IPS-15b (cell line): Measurements from ENCODE around the gene NAMPT.
"Not testable (repeated sequence)": the region's sequence is repeated elsewhere in the genome, so short reads cannot be mapped to it uniquely, and the experiment has no call there.

ENCODE experiments used
- H3K27me3 ChIP-seq: one replicate; pipeline ENCODE4 v1.6.1; 2013; ENCODE audit warnings: low read length; ENCODE audit not compliant: control insufficient read depth, insufficient read depth
- H3K36me3 ChIP-seq: one replicate; pipeline ENCODE4 v1.6.1; 2013; ENCODE audit warnings: low read length; ENCODE audit not compliant: control insufficient read depth, insufficient read depth
- H3K4me1 ChIP-seq: one replicate; pipeline ENCODE4 v1.6.1; 2013; ENCODE audit warnings: mild to moderate bottlenecking, low read length; ENCODE audit not compliant: control insufficient read depth, insufficient read depth
- H3K4me3 ChIP-seq: one replicate; pipeline ENCODE4 v1.5.1; 2013; ENCODE audit warnings: low read depth, low read length
- H3K9ac ChIP-seq: one replicate; pipeline ENCODE4 v1.6.1; 2013; ENCODE audit warnings: low read depth, mild to moderate bottlenecking, low read length
- H3K9me3 ChIP-seq: one replicate; pipeline ENCODE4 v1.6.1; 2013; ENCODE audit warnings: mild to moderate bottlenecking, low read length; ENCODE audit not compliant: control insufficient read depth, insufficient read depth

Gene NAMPT

DNA sequence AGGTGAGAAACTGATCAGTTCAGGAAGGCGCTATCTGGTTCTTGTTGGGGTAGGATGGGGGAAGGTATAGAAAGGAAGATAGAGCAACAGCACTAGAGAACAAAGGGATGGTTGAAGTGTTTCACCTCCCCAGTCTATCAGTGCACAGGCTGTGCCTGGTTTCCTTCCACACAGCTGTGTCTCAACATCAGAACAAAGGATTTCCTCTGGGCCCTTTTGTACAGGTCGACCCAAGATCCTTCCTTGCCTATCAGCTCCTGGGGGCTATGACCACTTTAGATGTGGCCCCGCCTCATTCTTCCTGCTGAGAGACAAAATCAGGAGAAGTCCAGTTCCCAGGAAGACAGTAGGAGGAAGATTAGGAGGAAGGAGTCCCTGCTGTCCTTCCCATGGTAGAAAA is 65.6 kb downstream of the NAMPT start:
- Histone ChIP-seq H3K36me3 (no peaks in the 10 kb centered on the region), H3K9ac (no peak overlapping the region), H3K4me1 (peaks cover 5% of the 10 kb centered on the region), H3K9me3 (no peaks in the 10 kb centered on the region), H3K4me3 (no peak overlapping the region), H3K27me3 (no peaks in the 10 kb centered on the region)

DNA sequence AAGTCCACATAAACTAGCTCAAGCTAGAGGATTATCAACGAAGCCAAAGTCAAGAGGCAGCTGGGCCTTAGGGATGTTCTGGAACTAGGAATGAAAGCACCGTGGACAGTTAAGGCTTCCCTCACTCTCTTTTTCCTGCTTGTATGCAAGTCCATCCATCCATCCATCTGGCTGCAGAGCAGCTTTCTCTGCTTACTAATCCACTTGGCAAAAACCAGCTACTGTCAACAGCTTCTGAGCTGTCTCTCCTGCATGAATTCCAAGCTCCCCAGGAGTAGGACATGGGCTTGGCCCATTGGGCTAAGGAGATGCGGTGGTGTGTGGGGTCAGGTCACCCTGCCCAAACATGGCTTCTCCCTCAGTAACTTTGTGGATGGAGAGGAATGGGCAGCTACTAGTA is 66.2 kb downstream of the NAMPT start:
- H3K27me3 ChIP-seq, result no peaks in the 10 kb centered on the region
- H3K9ac ChIP-seq, result no peak overlapping the region
- no peak overlapping the region for H3K4me3 ChIP-seq
- no peaks in the 10 kb centered on the region for H3K9me3 ChIP-seq
- no peaks in the 10 kb centered on the region for H3K36me3 ChIP-seq
- peaks cover 5% of the 10 kb centered on the region for H3K4me1 ChIP-seq

DNA sequence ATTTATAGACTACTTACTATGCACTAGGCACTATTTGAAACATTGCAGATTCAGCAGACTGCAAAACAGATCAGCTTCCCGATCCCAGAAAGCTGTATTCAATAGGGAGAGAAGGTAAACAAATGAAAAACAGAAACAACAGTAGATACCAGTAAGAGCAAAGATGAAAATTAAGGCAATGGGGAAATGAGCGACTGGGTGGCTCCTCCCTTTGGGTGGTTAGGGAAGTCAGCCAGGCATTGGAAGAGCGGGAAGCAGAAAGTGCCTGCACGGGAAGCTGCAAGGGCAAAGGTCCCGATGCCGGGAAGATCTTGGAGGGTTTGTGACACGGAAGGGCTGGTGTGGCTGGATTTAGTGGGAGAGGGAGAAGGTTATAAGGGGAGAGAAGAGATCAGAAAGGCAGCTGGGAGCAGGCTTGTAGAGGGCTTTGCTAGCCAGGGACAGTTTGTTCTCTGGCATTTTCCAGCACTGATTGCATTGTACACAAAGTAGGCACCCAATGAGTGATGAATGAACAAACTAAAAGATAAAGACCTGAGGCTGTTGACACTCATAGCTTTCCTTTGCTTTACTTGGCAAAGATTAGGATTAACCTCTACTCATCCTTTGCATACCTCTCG is 67.8 kb downstream of the NAMPT start:
- no peaks in the 10 kb centered on the region for H3K27me3 ChIP-seq
- no peak overlapping the region for H3K9ac ChIP-seq
- H3K4me1 ChIP-seq, result no peaks in the 10 kb centered on the region
- H3K4me3 ChIP-seq, result no peak overlapping the region
- H3K9me3 ChIP-seq, result no peaks in the 10 kb centered on the region
- no peaks in the 10 kb centered on the region for H3K36me3 ChIP-seq

GRCh38 chr7:106216517-106216922 is 68.3 kb downstream of the NAMPT start:
- H3K9ac ChIP-seq, result no peak overlapping the region
- no peaks in the 10 kb centered on the region for H3K36me3 ChIP-seq
- H3K27me3 ChIP-seq, result no peaks in the 10 kb centered on the region
- no peaks in the 10 kb centered on the region for H3K9me3 ChIP-seq
- H3K4me1 ChIP-seq, result no peaks in the 10 kb centered on the region
- H3K4me3 ChIP-seq, result no peak overlapping the region

DNA sequence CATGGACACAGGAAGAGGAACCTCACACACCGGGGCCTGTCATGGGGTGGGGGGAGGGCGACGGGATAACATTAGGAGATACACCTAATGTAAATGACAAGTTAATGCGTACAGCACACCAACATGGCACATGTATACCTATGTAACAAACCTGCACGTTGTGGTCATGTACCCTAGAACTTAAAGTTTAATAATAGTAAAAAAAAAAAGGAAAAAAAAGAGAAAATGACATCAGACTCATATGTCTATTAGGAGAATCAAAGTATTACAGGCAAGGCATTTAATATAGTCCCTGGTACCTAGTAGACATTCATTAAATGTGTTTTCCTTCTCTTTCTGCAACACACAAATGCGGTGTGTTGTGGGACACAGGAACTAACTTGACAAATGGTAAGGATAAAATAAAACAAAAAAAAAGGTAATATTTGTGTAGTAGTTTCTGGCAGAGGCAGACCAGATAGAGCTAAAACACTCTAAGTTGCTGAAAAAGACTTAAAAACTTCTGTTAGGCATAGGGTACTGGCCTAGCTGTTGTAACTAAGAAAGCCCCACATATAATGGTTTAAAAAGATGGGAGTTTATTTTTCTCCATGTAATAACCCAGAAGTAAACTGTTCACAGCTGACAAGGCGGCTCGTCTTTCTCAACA is 68.8 kb downstream of the NAMPT start:
- no peaks in the 10 kb centered on the region for H3K9me3 ChIP-seq
- no peak overlapping the region for H3K9ac ChIP-seq
- H3K27me3 ChIP-seq, result no peaks in the 10 kb centered on the region
- no peaks in the 10 kb centered on the region for H3K36me3 ChIP-seq
- H3K4me3 ChIP-seq, result no peak overlapping the region
- H3K4me1 ChIP-seq, result no peaks in the 10 kb centered on the region

- not testable (repeated sequence) for H3K9ac ChIP-seq, H3K27me3 ChIP-seq, H3K36me3 ChIP-seq, H3K9me3 ChIP-seq, H3K4me1 ChIP-seq, H3K4me3 ChIP-seq
Observed at GRCh38 chr7:106208944-106209343, 75.8 kb downstream of the NAMPT start.

DNA sequence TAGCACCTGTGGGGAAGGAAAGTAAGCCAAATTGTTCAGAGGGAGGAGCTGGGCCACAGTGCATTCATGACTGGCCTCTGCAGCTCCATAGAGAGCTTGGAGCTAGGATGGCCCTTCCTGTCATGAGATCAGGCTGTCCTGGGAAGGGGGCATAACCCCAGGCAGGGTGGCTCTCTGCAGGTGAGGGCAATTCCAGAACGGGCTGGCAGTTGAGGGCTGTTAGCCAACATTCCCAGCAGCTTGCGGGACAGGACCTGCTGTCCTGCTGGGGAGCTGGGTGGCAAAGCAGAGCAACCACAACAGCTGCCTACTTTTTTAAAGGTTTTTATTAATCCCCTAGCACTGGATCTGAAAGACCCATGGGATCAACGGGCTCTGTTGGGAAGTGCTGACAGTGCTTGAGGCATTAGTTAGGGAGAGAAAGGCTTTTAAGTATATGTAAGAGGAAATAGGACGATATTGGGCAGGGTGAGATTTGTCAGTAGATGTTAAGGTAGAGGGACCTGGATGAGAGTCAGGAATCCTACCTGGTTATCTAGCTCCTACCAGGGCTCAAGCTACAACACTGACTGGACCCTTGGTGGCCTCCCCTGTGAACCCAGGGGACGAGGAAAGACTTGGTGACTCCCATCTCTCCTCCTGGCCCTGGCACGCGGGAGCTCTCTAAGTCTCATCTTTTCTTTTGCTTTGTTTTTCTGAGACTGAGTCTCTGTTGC is 77.8 kb downstream of the NAMPT start:
- Histone ChIP-seq H3K9me3 (peaks cover 5% of the 10 kb centered on the region), H3K27me3 (no peaks in the 10 kb centered on the region), H3K9ac (no peak overlapping the region), H3K36me3 (no peaks in the 10 kb centered on the region), H3K4me3 (no peak overlapping the region), H3K4me1 (no peaks in the 10 kb centered on the region)

GRCh38 chr7:106205621-106206222 is 79.1 kb downstream of the NAMPT start:
- H3K4me3 ChIP-seq, result no peak overlapping the region
- no peaks in the 10 kb centered on the region for H3K27me3 ChIP-seq

DNA sequence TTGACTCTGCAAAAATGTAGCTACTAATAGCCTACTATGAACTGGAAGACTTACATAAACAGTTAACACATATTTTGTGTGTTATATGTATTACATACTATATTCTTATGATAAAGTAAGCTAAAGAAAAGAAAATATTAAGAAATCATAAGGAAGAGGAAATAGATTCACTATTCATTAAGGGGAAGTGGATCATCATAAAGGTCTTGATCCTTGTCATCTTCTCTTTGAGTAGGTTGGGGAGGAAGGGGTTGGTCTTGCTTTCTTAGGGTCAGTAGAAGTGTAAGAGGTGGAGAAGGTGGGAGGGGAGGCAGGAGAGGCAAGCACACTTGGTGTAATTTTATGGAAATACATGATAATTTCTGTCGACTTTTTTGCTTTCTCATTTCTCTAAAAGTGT is 81.3 kb downstream of the NAMPT start:
- Histone ChIP-seq H3K9me3 (peaks cover 4% of the 10 kb centered on the region), H3K36me3 (no peaks in the 10 kb centered on the region), H3K4me1 (no peaks in the 10 kb centered on the region), H3K27me3 (no peaks in the 10 kb centered on the region), H3K9ac (no peak overlapping the region), H3K4me3 (no peak overlapping the region)

More at GRCh38 chr7:106205621-106206222, 79.1 kb downstream of the NAMPT start:
- no peaks in the 10 kb centered on the region for H3K36me3 ChIP-seq
- no peaks in the 10 kb centered on the region for H3K4me1 ChIP-seq
- H3K9me3 ChIP-seq, result peaks cover 5% of the 10 kb centered on the region
- no peak overlapping the region for H3K9ac ChIP-seq

- Histone ChIP-seq H3K36me3 (no peaks in the 10 kb centered on the region), H3K27me3 (no peaks in the 10 kb centered on the region), H3K4me3 (no peak overlapping the region), H3K9me3 (no peaks in the 10 kb centered on the region), H3K9ac (no peak overlapping the region), H3K4me1 (no peaks in the 10 kb centered on the region)
Observed at GRCh38 chr7:106201164-106201563, 83.6 kb downstream of the NAMPT start.

DNA sequence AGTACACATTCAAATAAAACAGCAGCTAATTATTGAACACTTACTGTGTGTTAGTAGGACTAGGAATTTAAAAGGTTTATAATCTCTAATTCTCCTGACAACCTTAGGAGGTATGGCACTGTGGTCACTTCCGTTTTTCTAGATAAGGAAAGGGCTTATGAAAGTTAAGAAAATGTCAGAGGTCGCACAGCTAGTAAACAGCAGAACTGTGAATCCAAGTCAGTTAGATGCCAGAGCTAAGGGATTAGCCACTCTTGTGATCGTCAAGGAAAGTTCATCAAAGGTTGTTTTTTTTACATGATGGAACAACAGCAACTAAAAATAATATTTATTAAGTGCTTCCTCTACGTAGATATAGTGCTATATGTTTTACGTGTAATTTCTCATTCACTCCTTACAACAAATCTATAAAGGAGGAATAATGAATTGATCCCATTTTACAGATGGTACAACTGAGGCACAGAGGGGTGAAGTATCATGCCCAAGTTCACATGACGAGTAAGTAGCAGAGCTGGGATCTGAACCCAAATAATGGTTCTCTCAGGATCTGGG is 84.9 kb downstream of the NAMPT start:
- Histone ChIP-seq H3K4me3 (no peak overlapping the region), H3K9ac (no peak overlapping the region), H3K27me3 (no peaks in the 10 kb centered on the region), H3K36me3 (no peaks in the 10 kb centered on the region), H3K4me1 (no peaks in the 10 kb centered on the region), H3K9me3 (no peaks in the 10 kb centered on the region)
